Ovary (tissue), 9 donors: Measurements from ENCODE around the gene ATP6V1F. TPM values are rescaled to one million over a fixed set of nuclear protein-coding genes. Genes with fewer than 3 reads are reported as not detected.

Experiments used
- DNase-seq, 5 donors: peaks; one replicate each; pipeline ENCODE4 v3.0.0-alpha.2; 2019 to 2020
- H3K27ac ChIP-seq, 2 donors: fragments of 200-600 bp; one replicate each; pipeline versions ENCODE4 v1.5.1 to v1.8.0; 2019 to 2022
- H3K27me3 ChIP-seq: fragments of 200-600 bp; one replicate; pipeline ENCODE4 v1.8.0; 2022
- H3K36me3 ChIP-seq: fragments of 200-600 bp; sonication (generic); one replicate; pipeline ENCODE4 v1.5.1; 2019
- H3K4me1 ChIP-seq: one replicate; pipeline ENCODE4 v1.8.1; 2013; ENCODE audit warnings: mild to moderate bottlenecking, moderate library complexity; ENCODE audit not compliant: insufficient read depth
- H3K4me3 ChIP-seq: fragments of 200-600 bp; sonication (generic); one replicate; pipeline ENCODE4 v1.5.1; 2017
- H3K9me3 ChIP-seq, 2 donors: fragments of 200-600 bp in 1 of 2; sonication (generic) in 1 of 2; one replicate each; pipeline versions ENCODE4 v1.5.1 to v1.8.1; 2013 to 2019; ENCODE audit warnings: mild to moderate bottlenecking in 1 of 2, moderate library complexity in 1 of 2
- EP300 ChIP-seq: sonication (generic); formaldehyde crosslinking; IDR thresholded peaks from one replicate; pipeline ENCODE4 v1.6.1; 2017; ENCODE audit warnings: antibody characterized with exemption
- POLR2A ChIP-seq: fragments of 450-650 bp; IDR thresholded peaks from one replicate; pipeline ENCODE4 v1.6.1; 2017; ENCODE audit warnings: antibody characterized with exemption, mild to moderate bottlenecking, moderate library complexity
- WGBS, 3 donors: extraction: QIAGEN DNeasy Blood & Tissue Kit in 1 of 3; methylation state at CpG; one replicate each; pipeline versions ENCODE4 v1.1.5 to v1.1.7; 2013 to 2017; 5-methylcytosine and 5-hydroxymethylcytosine counted together
- intact Hi-C, 4 donors: fragments of 100-400 bp; cut with DNase I; formaldehyde crosslinking; loops; one replicate each; pipeline versions ENCODE4 v1.11.0 to v1.15.1; 2022 to 2023
- polyA plus RNA-seq, 2 donors: library from polyadenylated mRNA; stranded (reverse); fragments of 200-250 nt in 1 of 2; fragments of 350-450 nt in 1 of 2; fragmentation: Illumina TruSeq in 1 of 2; extraction: RNeasy Lipid Tissue Mini Kit (QIAGEN cat#74804) in 1 of 2; gene quantifications; one replicate each; pipeline ENCODE4 v1.2.3, GENCODE V29; 2013 to 2014
- total RNA-seq, 7 donors: library from RNA; depleted of rRNA in 2 of 7; stranded (reverse); fragments of >200 nt in 2 of 7; fragmentation: NEBNext Ultra II Directional in 3 of 7; extraction: Animal tissue kit (Norgen Biotek cat#: 25700) in 3 of 7; gene quantifications; one replicate each; pipeline versions ENCODE4 v1.1.0 to v1.2.4, GENCODE V29; 2016 to 2023
- TF ChIP-seq, protein P1 (sequence below), 3 donors: fragments of 450-650 bp in 2 of 3; fragments of 200-600 bp in 1 of 3; IDR thresholded peaks; one replicate each; pipeline versions ENCODE4 v1.5.1 to v1.8.0; 2016 to 2022; ENCODE audit warnings: antibody characterized with exemption in 3 of 3, mild to moderate bottlenecking in 1 of 3
- donor health status: DM: no; HTN: no; CAD: no; lungs with moderate emphysema.
- donor health status: DM: no; HTN: no; CAD: no.
- donor health status: Bipolar disorder and iron deficiency.
- donor health status: DM: yes; HTN: yes; CAD: no.
- donor health status: DM: no; HTN: no; CAD: no.
- donor health status: DM: yes; HTN: yes; CAD: no.

ATP6V1F gene
- total and polyA plus RNA-seq, 9 donors, result 57.3 to 128 (median 85.4) TPM

DNA sequence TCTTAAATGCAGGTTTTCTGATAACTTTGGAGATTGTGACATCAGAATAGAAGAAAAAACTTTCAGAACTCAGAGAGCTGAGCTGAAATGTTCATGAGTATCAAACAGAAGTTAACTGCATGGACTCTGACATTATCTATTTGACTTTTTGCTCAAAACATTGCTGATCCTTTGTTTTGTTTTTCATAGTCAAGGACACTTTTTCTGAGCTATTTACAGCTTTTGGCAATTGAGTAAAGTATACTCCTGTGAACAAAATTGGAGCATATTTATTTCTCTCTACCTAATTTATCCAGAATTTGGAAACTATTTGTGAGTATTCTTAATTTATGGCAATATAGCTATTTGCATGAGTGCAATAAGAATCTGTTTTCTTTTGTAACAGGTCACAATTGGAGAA is 36.7 kb downstream of the ATP6V1F start:
- Histone ChIP-seq H3K4me1 (no peaks in the 10 kb centered on the region), H3K4me3 (no peak overlapping the region), H3K27ac (no peak overlapping the region), H3K9me3 (no peaks in the 10 kb centered on the region), H3K36me3 (no peaks in the 10 kb centered on the region), H3K27me3 (no peaks in the 10 kb centered on the region)
- DNase-seq, result no peak
- TF ChIP-seq POLR2A (no peak), EP300 (no peak)
- TF ChIP-seq, protein P1, sequence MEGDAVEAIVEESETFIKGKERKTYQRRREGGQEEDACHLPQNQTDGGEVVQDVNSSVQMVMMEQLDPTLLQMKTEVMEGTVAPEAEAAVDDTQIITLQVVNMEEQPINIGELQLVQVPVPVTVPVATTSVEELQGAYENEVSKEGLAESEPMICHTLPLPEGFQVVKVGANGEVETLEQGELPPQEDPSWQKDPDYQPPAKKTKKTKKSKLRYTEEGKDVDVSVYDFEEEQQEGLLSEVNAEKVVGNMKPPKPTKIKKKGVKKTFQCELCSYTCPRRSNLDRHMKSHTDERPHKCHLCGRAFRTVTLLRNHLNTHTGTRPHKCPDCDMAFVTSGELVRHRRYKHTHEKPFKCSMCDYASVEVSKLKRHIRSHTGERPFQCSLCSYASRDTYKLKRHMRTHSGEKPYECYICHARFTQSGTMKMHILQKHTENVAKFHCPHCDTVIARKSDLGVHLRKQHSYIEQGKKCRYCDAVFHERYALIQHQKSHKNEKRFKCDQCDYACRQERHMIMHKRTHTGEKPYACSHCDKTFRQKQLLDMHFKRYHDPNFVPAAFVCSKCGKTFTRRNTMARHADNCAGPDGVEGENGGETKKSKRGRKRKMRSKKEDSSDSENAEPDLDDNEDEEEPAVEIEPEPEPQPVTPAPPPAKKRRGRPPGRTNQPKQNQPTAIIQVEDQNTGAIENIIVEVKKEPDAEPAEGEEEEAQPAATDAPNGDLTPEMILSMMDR (IDR thresholded peaks at IDR 0.05), result no peak
- intact Hi-C loops, result no loop called here

DNA sequence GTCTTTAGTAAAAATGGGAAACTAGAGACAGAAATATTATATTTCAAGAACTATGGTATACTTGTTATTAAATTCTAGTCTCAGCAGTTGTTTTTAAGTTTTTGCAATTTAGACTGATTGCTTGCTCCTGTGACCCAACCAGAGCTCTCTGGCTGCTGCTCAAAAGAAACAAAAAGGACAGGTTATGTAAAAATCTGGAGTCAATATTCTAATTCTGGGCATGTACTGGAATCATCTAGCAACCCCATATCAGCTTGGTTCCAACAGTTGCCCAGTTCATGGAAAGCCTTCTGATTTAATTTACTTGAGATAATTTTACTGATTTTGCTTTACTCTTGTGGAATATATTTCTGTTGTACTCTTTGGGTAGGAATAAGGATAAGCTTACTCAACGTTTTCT is 37.6 kb downstream of the ATP6V1F start:
- H3K4me3 ChIP-seq, result no peak overlapping the region
- no peaks in the 10 kb centered on the region for H3K27me3 ChIP-seq
- no peaks in the 10 kb centered on the region for H3K9me3 ChIP-seq
- no peak overlapping the region for H3K27ac ChIP-seq
- no peaks in the 10 kb centered on the region for H3K36me3 ChIP-seq
- 49 to 61% (median 51%) methylated on average over 1 of the region's 1 CpG for WGBS, 3 donors
- intact Hi-C loops, result loop anchor here in 2 of 4 donors (5.0 to 10.0 kb wide), 2 partner anchors 192 to 195 kb away; no protein-coding TSS in a partner anchor
- no peaks in the 10 kb centered on the region for H3K4me1 ChIP-seq
- DNase-seq, result no peak
- TF ChIP-seq EP300, result no peak
- TF ChIP-seq, protein P1 (IDR thresholded peaks at IDR 0.05), result no peak
- TF ChIP-seq POLR2A, result no peak

DNA sequence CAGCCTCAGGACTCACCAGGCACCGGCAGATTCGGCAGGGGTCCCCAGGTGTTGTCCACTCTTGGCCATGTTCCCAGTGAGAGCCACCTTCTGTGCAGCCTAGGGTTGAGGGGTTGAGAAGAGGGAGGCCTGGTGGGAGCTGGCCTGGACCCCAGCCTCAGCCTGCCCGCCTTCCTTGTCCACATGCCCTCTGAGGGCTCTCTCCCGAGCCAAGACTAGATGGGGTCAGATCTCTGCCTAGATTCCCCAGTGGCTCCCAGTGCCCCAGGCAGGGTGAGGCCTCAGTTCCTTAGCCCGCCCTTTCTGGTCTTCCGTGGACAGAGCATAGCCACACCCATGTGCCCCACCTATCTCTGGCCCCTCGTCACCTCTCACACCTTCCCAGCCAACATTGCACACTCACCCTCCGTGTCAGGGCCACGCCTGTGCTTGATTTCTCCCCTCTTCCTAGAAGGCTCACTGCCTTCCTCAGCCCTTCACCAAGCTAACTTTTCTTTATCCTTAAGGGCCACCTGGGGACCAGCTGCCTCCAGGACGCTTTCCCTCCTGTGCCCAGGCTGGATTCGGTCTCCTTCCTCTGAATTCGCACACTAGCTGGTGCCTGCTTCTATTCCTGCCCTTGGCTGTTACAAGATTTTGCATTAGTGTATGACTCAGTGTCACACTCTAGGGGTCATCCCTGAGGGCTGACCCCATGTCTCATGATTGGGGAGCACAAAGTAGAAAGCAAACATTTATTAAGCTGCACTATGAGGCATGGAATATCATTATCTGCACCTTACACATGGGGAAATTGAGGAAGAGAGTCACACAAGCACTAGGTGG is 40.3 kb downstream of the ATP6V1F start:
- no peak for DNase-seq
- Histone ChIP-seq H3K36me3 (no peaks in the 10 kb centered on the region), H3K27me3 (no peaks in the 10 kb centered on the region), H3K4me3 (no peak overlapping the region), H3K9me3 (no peaks in the 10 kb centered on the region), H3K4me1 (no peaks in the 10 kb centered on the region), H3K27ac (no peak overlapping the region)
- TF ChIP-seq, protein P1 (IDR thresholded peaks at IDR 0.05), result no peak
- no peak for TF ChIP-seq POLR2A
- no peak for TF ChIP-seq EP300
- intact Hi-C loops, result loop anchor here in 2 of 4 donors (5.0 to 10.0 kb wide), 2 partner anchors 189 to 192 kb away; no protein-coding TSS in a partner anchor
- 80 to 88% (median 82%) methylated on average over 12 of the region's 12 CpGs for WGBS, 3 donors

DNA sequence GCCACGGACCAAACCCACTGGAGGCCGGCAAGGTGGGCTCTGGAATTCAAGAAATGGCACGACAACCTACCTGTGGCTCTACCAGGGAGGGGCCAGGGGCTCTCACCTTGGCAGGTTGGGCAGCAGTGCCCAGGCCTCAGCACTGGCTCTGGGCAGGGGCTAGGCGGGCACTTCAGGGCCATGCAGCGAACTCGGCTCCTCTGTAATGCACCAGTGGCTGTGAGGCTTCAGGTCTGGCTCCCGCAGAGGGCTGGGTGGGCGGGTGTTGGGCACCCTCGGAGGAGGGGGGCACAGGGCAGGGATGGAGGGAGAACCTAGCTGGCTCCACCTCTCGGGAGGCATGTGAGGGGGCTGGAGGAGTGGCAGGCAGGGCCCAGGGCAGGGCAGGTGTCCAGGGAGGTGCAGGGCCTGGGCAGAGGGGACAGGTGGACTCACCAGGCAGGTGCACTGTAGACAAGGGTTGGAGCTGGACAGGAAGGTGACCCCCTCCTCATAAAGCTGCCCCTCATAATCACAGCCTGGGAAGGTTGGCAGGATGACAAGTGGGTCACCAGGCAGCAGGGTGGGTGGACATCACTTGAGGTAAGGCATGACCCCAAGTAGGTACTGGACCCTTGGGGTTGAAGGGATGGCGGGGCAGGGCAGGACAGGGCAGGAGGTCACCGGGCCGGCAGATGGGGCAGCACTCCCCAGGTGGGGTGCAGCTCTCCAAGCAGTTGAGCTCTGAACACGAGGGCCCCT is 41.1 kb downstream of the ATP6V1F start:
- DNase-seq, result no peak
- intact Hi-C loops, result loop anchor here in 2 of 4 donors (5.0 to 10.0 kb wide), 2 partner anchors 189 to 191 kb away; no protein-coding TSS in a partner anchor
- H3K4me3 ChIP-seq, result no peak overlapping the region
- H3K27me3 ChIP-seq, result no peaks in the 10 kb centered on the region
- H3K4me1 ChIP-seq, result no peaks in the 10 kb centered on the region
- no peak overlapping the region for H3K27ac ChIP-seq
- H3K9me3 ChIP-seq, result no peaks in the 10 kb centered on the region
- TF ChIP-seq EP300, result no peak
- TF ChIP-seq, protein P1 (IDR thresholded peaks at IDR 0.05), result no peak
- TF ChIP-seq POLR2A, result no peak
- WGBS, 3 donors, result 75 to 84% (median 79%) methylated on average over 14 of the region's 14 CpGs
- no peaks in the 10 kb centered on the region for H3K36me3 ChIP-seq
